GM12878 (cell line): Measurements from ENCODE around the gene DNAAF8.

Experiments used
- ATF2 ChIP-seq: IDR thresholded peaks from 2 replicates; pipeline ENCODE4 v1.6.1; 2012; ENCODE audit warnings: low read length, inconsistent platforms
- ATF7 ChIP-seq: fragments of 450-650 bp; IDR thresholded peaks from 2 replicates; pipeline ENCODE4 v1.6.1; 2016; ENCODE audit warnings: low read depth, mild to moderate bottlenecking
- CHD2 ChIP-seq: IDR thresholded peaks from 2 replicates; pipeline ENCODE4 v1.6.1; 2011; ENCODE audit warnings: low read depth, low read length, improper control_type of control experiment, borderline replicate concordance
- CREB1 ChIP-seq: IDR thresholded peaks from 2 replicates; pipeline ENCODE4 v1.6.1; 2012; ENCODE audit warnings: low read depth, mild to moderate bottlenecking, inconsistent platforms
- POLR2AphosphoS5 ChIP-seq: IDR thresholded peaks from 2 replicates; pipeline ENCODE4 v1.6.1; 2011; ENCODE audit warnings: mild to moderate bottlenecking, low read length, inconsistent platforms
- SIX5 ChIP-seq: IDR thresholded peaks from 2 replicates; pipeline ENCODE4 v1.6.1; 2011; ENCODE audit warnings: mild to moderate bottlenecking, low read depth, low read length, moderate library complexity; ENCODE audit not compliant: severe bottlenecking
- ZNF274 ChIP-seq: IDR thresholded peaks from one replicate; pipeline ENCODE4 v1.8.0; 2011; ENCODE audit not compliant: insufficient read length, insufficient read depth

GRCh38 chr16:4689864-4690704, 44.3 kb upstream of the DNAAF8 start:
- TF ChIP-seq ATF7 (no peak), ZNF274 (no peak), SIX5 (no peak), ATF2 (no peak), POLR2AphosphoS5 (no peak; the same call in 1 of the 2 replicates), CHD2 (no peak), CREB1 (no peak)
